ENCODE results near the gene RIPK4.

The RIPK4 gene

GRCh38 chr21:41805643-41806042, 38.8 kb upstream of the RIPK4 start:
- DNase-seq (ENCODE audit: insufficient read length, low spot score) (no peak), FAIRE-seq (no peak)
- no peak for TF ChIP-seq POU2F2 (IDR thresholded peaks at IDR 0.05; ENCODE audit: low read depth, low read length)
- TF ChIP-seq PAX5 (IDR thresholded peaks at IDR 0.05; ENCODE audit: insufficient read depth, low read length, severe bottlenecking), result no peak
- no peak for TF ChIP-seq POLR2A (IDR thresholded peaks at IDR 0.05; ENCODE audit: low read depth, low read length)
- TF ChIP-seq TAF1 (IDR thresholded peaks at IDR 0.05; ENCODE audit: low read depth, low read length), result no peak
- no peak for TF ChIP-seq POLR2AphosphoS5 (IDR thresholded peaks at IDR 0.05; ENCODE audit: low read depth, low read length)
- no peak for TF ChIP-seq SPI1 (IDR thresholded peaks at IDR 0.05; ENCODE audit: low read depth, low read length)

GRCh38 chr21:41805038-41805437, 38.2 kb upstream of the RIPK4 start:
- TF ChIP-seq POU2F2 (IDR thresholded peaks at IDR 0.05; ENCODE audit: low read depth, low read length), result no peak
- no peak for TF ChIP-seq SPI1 (IDR thresholded peaks at IDR 0.05; ENCODE audit: low read depth, low read length)
- no peak for TF ChIP-seq PAX5 (IDR thresholded peaks at IDR 0.05; ENCODE audit: insufficient read depth, low read length, severe bottlenecking)
- no peak for TF ChIP-seq TAF1 (IDR thresholded peaks at IDR 0.05; ENCODE audit: low read depth, low read length)
- no peak for TF ChIP-seq POLR2A (IDR thresholded peaks at IDR 0.05; ENCODE audit: low read depth, low read length)
- no peak for TF ChIP-seq POLR2AphosphoS5 (IDR thresholded peaks at IDR 0.05; ENCODE audit: low read depth, low read length)

GRCh38 chr21:41804381-41804780, 37.5 kb upstream of the RIPK4 start:
- TF ChIP-seq PAX5 (IDR thresholded peaks at IDR 0.05; ENCODE audit: insufficient read depth, low read length, severe bottlenecking) (no peak), POLR2AphosphoS5 (IDR thresholded peaks at IDR 0.05; ENCODE audit: low read depth, low read length) (no peak), POLR2A (IDR thresholded peaks at IDR 0.05; ENCODE audit: low read depth, low read length) (no peak), TAF1 (IDR thresholded peaks at IDR 0.05; ENCODE audit: low read depth, low read length) (no peak), SPI1 (IDR thresholded peaks at IDR 0.05; ENCODE audit: low read depth, low read length) (no peak), POU2F2 (IDR thresholded peaks at IDR 0.05; ENCODE audit: low read depth, low read length) (no peak)
- DNase-seq (ENCODE audit: insufficient read length, low spot score) (no peak), FAIRE-seq (no peak)

More at GRCh38 chr21:41805038-41805437, 38.2 kb upstream of the RIPK4 start:
- FAIRE-seq (no peak), DNase-seq (ENCODE audit: insufficient read length, low spot score) (no peak)

- no peak for TF ChIP-seq POU2F2 (IDR thresholded peaks at IDR 0.05; ENCODE audit: low read depth, low read length)
- TF ChIP-seq TAF1 (IDR thresholded peaks at IDR 0.05; ENCODE audit: low read depth, low read length), result no peak
- no peak for TF ChIP-seq PAX5 (IDR thresholded peaks at IDR 0.05; ENCODE audit: insufficient read depth, low read length, severe bottlenecking)
- TF ChIP-seq POLR2AphosphoS5 (IDR thresholded peaks at IDR 0.05; ENCODE audit: low read depth, low read length), result no peak
- TF ChIP-seq POLR2A (IDR thresholded peaks at IDR 0.05; ENCODE audit: low read depth, low read length), result no peak
- no peak for TF ChIP-seq SPI1 (IDR thresholded peaks at IDR 0.05; ENCODE audit: low read depth, low read length)
- FAIRE-seq (no peak), DNase-seq (ENCODE audit: insufficient read length, low spot score) (no peak)
Measured at GRCh38 chr21:41803316-41803715, 36.5 kb upstream of the RIPK4 start.

- FAIRE-seq (no peak), DNase-seq (ENCODE audit: insufficient read length, low spot score) (no peak)
- TF ChIP-seq PAX5 (IDR thresholded peaks at IDR 0.05; ENCODE audit: insufficient read depth, low read length, severe bottlenecking) (no peak), TAF1 (IDR thresholded peaks at IDR 0.05; ENCODE audit: low read depth, low read length) (no peak), SPI1 (IDR thresholded peaks at IDR 0.05; ENCODE audit: low read depth, low read length) (no peak), POLR2AphosphoS5 (IDR thresholded peaks at IDR 0.05; ENCODE audit: low read depth, low read length) (no peak), POLR2A (IDR thresholded peaks at IDR 0.05; ENCODE audit: low read depth, low read length) (no peak), POU2F2 (IDR thresholded peaks at IDR 0.05; ENCODE audit: low read depth, low read length) (no peak)
Measured at GRCh38 chr21:41802684-41803083, 35.8 kb upstream of the RIPK4 start.

- DNase-seq (ENCODE audit: insufficient read length, low spot score) (no peak), FAIRE-seq (no peak)
- TF ChIP-seq PAX5 (IDR thresholded peaks at IDR 0.05; ENCODE audit: insufficient read depth, low read length, severe bottlenecking) (no peak), POLR2A (IDR thresholded peaks at IDR 0.05; ENCODE audit: low read depth, low read length) (no peak), TAF1 (IDR thresholded peaks at IDR 0.05; ENCODE audit: low read depth, low read length) (no peak), POU2F2 (IDR thresholded peaks at IDR 0.05; ENCODE audit: low read depth, low read length) (no peak), POLR2AphosphoS5 (IDR thresholded peaks at IDR 0.05; ENCODE audit: low read depth, low read length) (no peak), SPI1 (IDR thresholded peaks at IDR 0.05; ENCODE audit: low read depth, low read length) (no peak)
Measured at GRCh38 chr21:41802198-41802584, 35.3 kb upstream of the RIPK4 start.

GRCh38 chr21:41801321-41802197, 34.7 kb upstream of the RIPK4 start:
- TF ChIP-seq SPI1 (IDR thresholded peaks at IDR 0.05; ENCODE audit: low read depth, low read length) (no peak), POU2F2 (IDR thresholded peaks at IDR 0.05; ENCODE audit: low read depth, low read length) (no peak), POLR2AphosphoS5 (IDR thresholded peaks at IDR 0.05; ENCODE audit: low read depth, low read length) (no peak), PAX5 (IDR thresholded peaks at IDR 0.05; ENCODE audit: insufficient read depth, low read length, severe bottlenecking) (no peak), TAF1 (IDR thresholded peaks at IDR 0.05; ENCODE audit: low read depth, low read length) (no peak), POLR2A (IDR thresholded peaks at IDR 0.05; ENCODE audit: low read depth, low read length) (no peak)
- FAIRE-seq (no peak), DNase-seq (ENCODE audit: insufficient read length, low spot score) (no peak)

- TF ChIP-seq TAF1 (IDR thresholded peaks at IDR 0.05; ENCODE audit: low read depth, low read length) (no peak), POLR2AphosphoS5 (IDR thresholded peaks at IDR 0.05; ENCODE audit: low read depth, low read length) (no peak), POLR2A (IDR thresholded peaks at IDR 0.05; ENCODE audit: low read depth, low read length) (no peak), PAX5 (IDR thresholded peaks at IDR 0.05; ENCODE audit: insufficient read depth, low read length, severe bottlenecking) (no peak), SPI1 (IDR thresholded peaks at IDR 0.05; ENCODE audit: low read depth, low read length) (no peak), POU2F2 (IDR thresholded peaks at IDR 0.05; ENCODE audit: low read depth, low read length) (no peak)
- no peak for FAIRE-seq
- no peak for DNase-seq (ENCODE audit: insufficient read length, low spot score)
Measured at GRCh38 chr21:41800425-41801320, 33.8 kb upstream of the RIPK4 start.

GRCh38 chr21:41799763-41800162, 32.9 kb upstream of the RIPK4 start:
- FAIRE-seq (no peak), DNase-seq (ENCODE audit: insufficient read length, low spot score) (no peak)
- TF ChIP-seq POU2F2 (IDR thresholded peaks at IDR 0.05; ENCODE audit: low read depth, low read length) (no peak), TAF1 (IDR thresholded peaks at IDR 0.05; ENCODE audit: low read depth, low read length) (no peak), POLR2A (IDR thresholded peaks at IDR 0.05; ENCODE audit: low read depth, low read length) (no peak), SPI1 (IDR thresholded peaks at IDR 0.05; ENCODE audit: low read depth, low read length) (no peak), POLR2AphosphoS5 (IDR thresholded peaks at IDR 0.05; ENCODE audit: low read depth, low read length) (no peak), PAX5 (IDR thresholded peaks at IDR 0.05; ENCODE audit: insufficient read depth, low read length, severe bottlenecking) (no peak)
